ENCODE results near the gene THRB.
A peak's percentile ranks its signal among the peaks of the same experiment; 100 is the strongest.

GRCh38 chr3:24154013-24154695 is 340.5 kb downstream of the THRB start:
- TF ChIP-seq CTCF (IDR thresholded peaks at IDR 0.05), result no peak
- TF ChIP-seq POLR2A (IDR thresholded peaks at IDR 0.05; ENCODE audit: low read length), result no peak
- TF ChIP-seq BCL3 (IDR thresholded peaks at IDR 0.05), result no peak
- TF ChIP-seq HOXA7 (CRISPR knock-in tag; IDR thresholded peaks at IDR 0.05), result no peak
- peak; percentile 67 for TF ChIP-seq JUNB (IDR thresholded peaks at IDR 0.05)
